Natural killer cell (primary cell): Measurements from ENCODE around the gene UBR2. TPM values are rescaled to one million over a fixed set of nuclear protein-coding genes. Genes with fewer than 3 reads are reported as not detected.
"Not testable (repeated sequence)": the region's sequence is repeated elsewhere in the genome, so short reads cannot be mapped to it uniquely, and the experiment has no call there.

Source experiments
- ATAC-seq, 3 donors: fragments of 150-1000 bp in 2 of 3; fragments of 200-7000 bp in 1 of 3; cut with Tn5 transposase; 1 replicate in 1 of 3; 2 replicates in 2 of 3; pipeline ENCODE4 v1.10.0; 2021; ENCODE audit warnings: mild to moderate bottlenecking in 2 of 3, moderate library complexity in 2 of 3
- DNase-seq, 2 donors: peaks; one replicate each; pipeline versions ENCODE4 v3.0.0 to v3.0.0-alpha.2; 2013 to 2021; ENCODE audit warnings: mixed read lengths in 1 of 2
- H3K27ac ChIP-seq: one replicate; pipeline ENCODE4 v1.5.1; 2013; ENCODE audit warnings: mild to moderate bottlenecking, low read length
- H3K27me3 ChIP-seq: one replicate; pipeline ENCODE4 v1.6.1; 2013; ENCODE audit warnings: low read length; ENCODE audit not compliant: control insufficient read depth, insufficient read depth
- H3K36me3 ChIP-seq: one replicate; pipeline ENCODE4 v1.6.1; 2013; ENCODE audit warnings: low read length; ENCODE audit not compliant: control insufficient read depth, insufficient read depth
- H3K4me1 ChIP-seq: one replicate; pipeline ENCODE4 v1.6.1; 2013; ENCODE audit warnings: low read length; ENCODE audit not compliant: control insufficient read depth, insufficient read depth
- H3K4me3 ChIP-seq: one replicate; pipeline ENCODE4 v1.5.1; 2013; ENCODE audit warnings: low read length
- H3K9me3 ChIP-seq: one replicate; pipeline ENCODE4 v1.6.1; 2013; ENCODE audit warnings: low read length; ENCODE audit not compliant: control insufficient read depth, insufficient read depth
- H3K27ac Mint-ChIP-seq, 2 donors: one replicate each; pipeline ENCODE4 v1.8.0; 2022; ENCODE audit warnings: mild to moderate bottlenecking in 2 of 2, mixed read lengths in 2 of 2, moderate library complexity in 1 of 2
- H3K27me3 Mint-ChIP-seq, 2 donors: one replicate each; pipeline ENCODE4 v1.8.0; 2022; ENCODE audit warnings: low read depth in 2 of 2, mixed read lengths in 2 of 2
- H3K36me3 Mint-ChIP-seq: one replicate; pipeline ENCODE4 v1.8.0; 2022; ENCODE audit warnings: mixed read lengths
- H3K4me1 Mint-ChIP-seq, 2 donors: one replicate each; pipeline ENCODE4 v1.8.0; 2022; ENCODE audit warnings: mixed read lengths in 2 of 2
- H3K4me3 Mint-ChIP-seq: one replicate; pipeline ENCODE4 v1.8.0; 2022; ENCODE audit warnings: mild to moderate bottlenecking, moderate library complexity, mixed read lengths
- H3K9me3 Mint-ChIP-seq, 2 donors: one replicate each; pipeline ENCODE4 v1.8.0; 2022; ENCODE audit warnings: mixed read lengths in 2 of 2
- WGBS: methylation state at CpG from one replicate; pipeline ENCODE4 v1.1.7; 2013; ENCODE audit warnings: missing lambda C conversion rate; ENCODE audit not compliant: insufficient coverage; 5-methylcytosine and 5-hydroxymethylcytosine counted together
- intact Hi-C: fragments of 100-400 bp; cut with micrococcal nuclease; formaldehyde crosslinking; loops from one replicate; pipeline ENCODE4 v1.14.2; 2022
- total RNA-seq, 4 donors: library from RNA; stranded (reverse); fragments of 120-200 nt in 1 of 4; gene quantifications; one replicate each; pipeline versions ENCODE4 v1.2.3 to v1.2.4, GENCODE V29; 2013 to 2022
- TF ChIP-seq, protein P1 (sequence below): fragments of 200-600 bp; IDR thresholded peaks from one replicate; pipeline ENCODE4 v1.8.0; 2022; ENCODE audit warnings: antibody characterized with exemption

UBR2 gene
- total RNA-seq, 3 donors from 2014 or later (not counting 1 experiment from before 2014, with no cell fraction given), result 44.9 to 57.3 (median 53.2) TPM

DNA sequence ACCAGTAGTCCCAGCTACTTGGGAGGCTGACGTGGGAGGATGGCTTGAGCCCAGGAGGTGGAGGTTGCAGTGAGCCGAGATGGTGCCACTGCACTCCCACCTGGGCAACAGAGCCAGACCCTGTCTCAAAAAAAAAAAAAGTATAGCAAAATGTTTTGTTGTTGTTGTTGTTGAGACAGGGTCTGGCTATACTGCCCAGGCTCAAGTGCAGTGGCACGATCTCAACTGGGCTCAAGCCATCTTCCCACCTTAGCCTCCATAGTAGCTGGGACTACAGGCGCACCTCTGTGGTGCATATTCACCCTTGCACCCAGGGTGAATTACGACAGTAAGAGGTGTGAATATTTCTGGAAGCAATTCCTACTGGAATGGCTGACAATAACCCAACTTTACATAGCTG lies 11.4 kb upstream of the UBR2 start:
- H3K36me3 Mint-ChIP-seq, result no peaks in the 10 kb centered on the region

DNA sequence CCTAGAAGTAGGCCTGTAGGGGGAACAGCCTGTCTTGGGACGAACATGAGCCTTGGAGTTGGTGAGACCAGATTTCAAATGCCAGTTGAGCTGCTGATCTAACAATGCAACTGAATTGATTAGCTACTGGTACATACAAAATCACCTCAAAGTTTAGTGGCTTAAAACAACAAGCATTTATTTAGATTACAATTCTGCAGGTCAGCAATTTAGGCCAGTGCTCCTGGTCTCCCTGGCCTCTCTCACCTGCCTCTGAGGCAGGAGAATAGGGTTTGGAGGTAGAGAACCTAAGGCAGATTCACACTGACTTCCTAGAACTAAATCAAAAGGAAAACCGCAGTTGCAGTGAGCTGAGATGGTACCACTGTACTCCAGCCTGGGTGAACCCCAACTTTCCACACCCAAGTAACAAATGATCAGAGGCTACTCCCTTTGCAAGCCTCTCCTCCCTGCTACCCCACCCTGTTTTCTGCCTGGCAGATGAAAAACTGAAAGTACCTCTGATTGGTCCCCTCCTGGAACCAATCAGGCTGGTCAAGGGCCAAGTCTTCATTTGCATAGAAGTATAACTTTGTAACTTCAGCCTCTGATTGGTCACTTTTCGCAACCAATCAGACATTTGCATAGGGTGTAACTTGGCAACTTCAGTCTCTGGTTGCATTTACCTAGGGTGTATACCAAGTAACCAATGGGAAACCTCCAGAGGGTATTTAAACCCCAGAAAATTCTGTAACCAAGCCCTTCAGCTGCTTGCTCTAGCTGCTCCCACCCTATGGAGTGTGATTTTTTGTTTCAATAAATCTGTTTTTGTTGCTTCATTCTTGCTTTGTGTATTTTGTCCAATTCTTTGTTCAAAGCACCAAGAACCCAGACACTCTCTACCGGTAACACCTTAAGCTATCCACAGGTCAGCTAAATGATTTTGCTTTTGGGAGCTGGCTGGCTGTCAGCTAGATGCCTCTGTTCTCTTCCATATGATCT lies 8.1 kb upstream of the UBR2 start:
- TF ChIP-seq, protein P1, sequence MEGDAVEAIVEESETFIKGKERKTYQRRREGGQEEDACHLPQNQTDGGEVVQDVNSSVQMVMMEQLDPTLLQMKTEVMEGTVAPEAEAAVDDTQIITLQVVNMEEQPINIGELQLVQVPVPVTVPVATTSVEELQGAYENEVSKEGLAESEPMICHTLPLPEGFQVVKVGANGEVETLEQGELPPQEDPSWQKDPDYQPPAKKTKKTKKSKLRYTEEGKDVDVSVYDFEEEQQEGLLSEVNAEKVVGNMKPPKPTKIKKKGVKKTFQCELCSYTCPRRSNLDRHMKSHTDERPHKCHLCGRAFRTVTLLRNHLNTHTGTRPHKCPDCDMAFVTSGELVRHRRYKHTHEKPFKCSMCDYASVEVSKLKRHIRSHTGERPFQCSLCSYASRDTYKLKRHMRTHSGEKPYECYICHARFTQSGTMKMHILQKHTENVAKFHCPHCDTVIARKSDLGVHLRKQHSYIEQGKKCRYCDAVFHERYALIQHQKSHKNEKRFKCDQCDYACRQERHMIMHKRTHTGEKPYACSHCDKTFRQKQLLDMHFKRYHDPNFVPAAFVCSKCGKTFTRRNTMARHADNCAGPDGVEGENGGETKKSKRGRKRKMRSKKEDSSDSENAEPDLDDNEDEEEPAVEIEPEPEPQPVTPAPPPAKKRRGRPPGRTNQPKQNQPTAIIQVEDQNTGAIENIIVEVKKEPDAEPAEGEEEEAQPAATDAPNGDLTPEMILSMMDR, result no peak
- Mint-ChIP-seq H3K9me3 (no peaks in the 10 kb centered on the region), H3K27ac (no peak overlapping the region), H3K36me3 (no peaks in the 10 kb centered on the region), H3K27me3 (peaks cover 11 to 15% of the 10 kb centered on the region in 2 donors), H3K4me3 (no peak overlapping the region), H3K4me1 (no peaks in the 10 kb centered on the region)
- DNase-seq (peak in 1 of 2 donors; percentile 56), ATAC-seq (peak; percentile 30 to 57 (median 34))
- Histone ChIP-seq H3K27me3 (no peaks in the 10 kb centered on the region), H3K9me3 (no peaks in the 10 kb centered on the region), H3K4me3 (no peak overlapping the region), H3K4me1 (no peaks in the 10 kb centered on the region), H3K36me3 (no peaks in the 10 kb centered on the region), H3K27ac (no peak overlapping the region)
- intact Hi-C loops, result no loop called here
- WGBS, result 90% methylated on average over 4 of the region's 4 CpGs

More for the DNA sequence above, 11.4 kb upstream of the UBR2 start:
- H3K27me3 ChIP-seq, result peaks cover 3% of the 10 kb centered on the region
- DNase-seq, result no peak
- H3K4me1 ChIP-seq, result peaks cover 8% of the 10 kb centered on the region
- WGBS, result 96% methylated on average over 3 of the region's 5 CpGs
- no peak overlapping the region for H3K4me3 Mint-ChIP-seq
- H3K9me3 Mint-ChIP-seq, result no peaks in the 10 kb centered on the region
- intact Hi-C loops, result no loop called here
- TF ChIP-seq, protein P1, result no peak
- no peak overlapping the region for H3K4me3 ChIP-seq
- H3K9me3 ChIP-seq, result no peaks in the 10 kb centered on the region
- peaks cover 7% of the 10 kb centered on the region in 2 donors for H3K4me1 Mint-ChIP-seq
- H3K27ac Mint-ChIP-seq, result no peak overlapping the region
- H3K36me3 ChIP-seq, result no peaks in the 10 kb centered on the region
- H3K27ac ChIP-seq, result no peak overlapping the region
- no peak for ATAC-seq
- peaks cover 18 to 21% of the 10 kb centered on the region in 2 donors for H3K27me3 Mint-ChIP-seq

DNA sequence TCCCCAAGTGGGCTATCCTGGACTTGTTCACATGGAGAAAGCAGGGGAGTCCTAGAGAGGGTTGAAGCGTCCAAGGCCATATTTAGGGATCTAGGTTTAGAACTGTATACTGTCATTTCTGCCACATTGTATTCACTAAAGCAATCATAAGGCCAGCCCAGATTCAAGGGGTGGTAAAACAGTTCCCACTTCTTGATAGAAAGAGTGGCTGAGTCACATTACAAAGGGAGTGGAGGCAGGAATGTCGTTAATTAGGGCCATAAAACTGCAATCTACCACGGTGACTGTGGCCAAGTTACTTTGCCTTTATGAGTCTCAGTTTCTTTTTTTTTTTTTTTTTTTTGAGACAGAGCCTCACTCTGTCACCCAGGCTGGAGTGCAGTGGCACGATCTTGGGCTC lies 7.4 kb upstream of the UBR2 start:
- Mint-ChIP-seq H3K27ac (no peak overlapping the region), H3K9me3 (no peaks in the 10 kb centered on the region), H3K27me3 (peaks cover 5 to 12% of the 10 kb centered on the region in 2 donors), H3K4me3 (no peak overlapping the region), H3K4me1 (no peaks in the 10 kb centered on the region), H3K36me3 (no peaks in the 10 kb centered on the region)
- Histone ChIP-seq H3K9me3 (no peaks in the 10 kb centered on the region), H3K4me3 (no peak overlapping the region), H3K27me3 (no peaks in the 10 kb centered on the region), H3K36me3 (no peaks in the 10 kb centered on the region), H3K4me1 (no peaks in the 10 kb centered on the region), H3K27ac (no peak overlapping the region)
- intact Hi-C loops, result no loop called here
- TF ChIP-seq, protein P1, result no peak
- DNase-seq (no peak), ATAC-seq (no peak)
- WGBS, result 95% methylated on average over 4 of the region's 4 CpGs

DNA sequence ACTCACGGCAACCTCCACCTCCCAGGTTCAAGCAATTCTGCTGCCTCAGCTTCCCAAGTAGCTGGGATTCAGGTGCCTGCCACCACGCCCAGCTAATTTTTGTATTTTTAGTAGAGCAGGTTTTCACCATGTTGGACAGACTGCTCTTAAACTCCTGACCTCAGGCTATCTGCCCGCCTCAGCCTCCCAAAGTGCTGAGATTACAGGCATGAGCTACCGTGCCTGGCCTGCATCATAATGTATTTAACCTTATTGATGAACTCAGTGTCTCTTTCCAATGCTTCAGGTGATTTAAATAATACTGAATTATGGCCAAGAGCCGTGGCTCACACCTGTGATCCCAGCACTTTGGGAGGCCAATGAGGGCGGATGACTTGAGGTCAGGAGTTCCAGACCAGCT lies 4.6 kb upstream of the UBR2 start:
- H3K36me3 ChIP-seq, H3K27me3 ChIP-seq, DNase-seq, ATAC-seq, H3K27ac Mint-ChIP-seq, intact Hi-C loops, H3K36me3 Mint-ChIP-seq, H3K9me3 Mint-ChIP-seq, H3K4me1 Mint-ChIP-seq, H3K4me3 Mint-ChIP-seq, H3K4me1 ChIP-seq, H3K4me3 ChIP-seq, H3K27me3 Mint-ChIP-seq, H3K27ac ChIP-seq, H3K9me3 ChIP-seq: not testable (repeated sequence)
- 97% methylated on average over 6 of the region's 6 CpGs for WGBS
